NB4 (cell line): ENCODE results near the gene CASKIN2.
"Not testable (repeated sequence)": the region's sequence is repeated elsewhere in the genome, so short reads cannot be mapped to it uniquely, and the experiment has no call there.

Source experiments
- DNase-seq: peaks from one replicate; pipeline ENCODE4 v3.0.0; 2010; ENCODE audit warnings: low read depth
- H3K4me3 ChIP-seq: one replicate; pipeline ENCODE4 v1.5.1; 2011; ENCODE audit warnings: mild to moderate bottlenecking, low read depth, low read length, moderate library complexity
- CTCF ChIP-seq: IDR thresholded peaks from one replicate; pipeline ENCODE4 v1.5.1; 2012; ENCODE audit warnings: low read depth, low read length
- MAX ChIP-seq: IDR thresholded peaks from 2 replicates; pipeline ENCODE4 v1.6.1; 2011; ENCODE audit warnings: low read depth, low read length
- MYC ChIP-seq: IDR thresholded peaks from 2 replicates; pipeline ENCODE4 v1.6.1; 2011; ENCODE audit warnings: low read depth, low read length
- POLR2A ChIP-seq: IDR thresholded peaks from 2 replicates; pipeline ENCODE4 v1.6.1; 2011; ENCODE audit warnings: mild to moderate bottlenecking; ENCODE audit not compliant: insufficient read length; ENCODE audit errors: extremely low read depth

Gene CASKIN2

GRCh38 chr17:75521290-75521689 lies 6.0 kb upstream of the CASKIN2 start:
- no peak for DNase-seq
- H3K4me3 ChIP-seq: no peak overlapping the region
- TF ChIP-seq MAX (no peak), POLR2A (no peak), CTCF (no peak), MYC (no peak)

- not testable (repeated sequence) for H3K4me3 ChIP-seq, DNase-seq
These were observed 5.1 kb upstream of the CASKIN2 start for GRCh38 chr17:75520413-75520812.

- TF ChIP-seq MYC (no peak), CTCF (no peak), POLR2A (no peak), MAX (no peak)
These were observed 3.7 kb upstream of the CASKIN2 start for GRCh38 chr17:75518983-75519537.

GRCh38 chr17:75518201-75518600 lies 2.9 kb upstream of the CASKIN2 start:
- DNase-seq: peak; percentile 69
- no peak for TF ChIP-seq MYC
- TF ChIP-seq POLR2A: no peak
- no peak overlapping the region for H3K4me3 ChIP-seq

More at GRCh38 chr17:75518983-75519537, 3.7 kb upstream of the CASKIN2 start:
- DNase-seq: no peak
- H3K4me3 ChIP-seq: no peak overlapping the region

GRCh38 chr17:75517297-75517865 lies 2.0 kb upstream of the CASKIN2 start:
- H3K4me3 ChIP-seq: peak overlapping the region; percentile 59
- no peak for DNase-seq
- TF ChIP-seq MAX: no peak

GRCh38 chr17:75516619-75517296 lies 1.4 kb upstream of the CASKIN2 start:
- peak; percentile 60 for DNase-seq
- TF ChIP-seq MYC: 0 out of 2 replicates have a peak, but pooled peaks have one; percentile 10
- TF ChIP-seq CTCF: no peak
- TF ChIP-seq POLR2A: no peak
- no peak for TF ChIP-seq MAX

GRCh38 chr17:75516255-75516618 lies 900 bp upstream of the CASKIN2 start, which contains the start of gene TSEN54:
Gene TSEN54 (plus strand): TSS chr17:75516528. CDS start chr17:75516561, 33 bp downstream.
- H3K4me3 ChIP-seq: peak within 1 kb of the TSS; percentile 59
- peak; percentile 90 for DNase-seq
- TF ChIP-seq MAX (no peak; the same call in 1 of the 2 replicates), MYC (peak; percentile 11)

More at GRCh38 chr17:75516619-75517296, 1.4 kb upstream of the CASKIN2 start:
- H3K4me3 ChIP-seq: peak overlapping the region; percentile 59

- TF ChIP-seq MYC (no peak), CTCF (no peak), MAX (no peak)
- DNase-seq: peak; percentile 42
These were observed 330 bp downstream of the CASKIN2 start for GRCh38 chr17:75514919-75515495.

More at GRCh38 chr17:75514919-75515495, 330 bp downstream of the CASKIN2 start:
- H3K4me3 ChIP-seq: no peak overlapping the region
